Mucosa of descending colon (tissue), 3 donors: ENCODE data around the gene PKNOX2. TPM values are rescaled to one million over a fixed set of nuclear protein-coding genes. Genes with fewer than 3 reads are reported as not detected.

Source experiments
- ATAC-seq: fragments of 200-7000 bp; cut with Tn5 transposase; one replicate; pipeline ENCODE4 v1.9.1; 2020; ENCODE audit warnings: mild to moderate bottlenecking, moderate library complexity
- DNase-seq, 3 donors: peaks; one replicate each; pipeline ENCODE4 v3.0.0-alpha.2; 2020
- H3K36me3 ChIP-seq: fragments of 200-600 bp; one replicate; pipeline ENCODE4 v1.8.0; 2021; ENCODE audit warnings: low read depth, mild to moderate bottlenecking
- H3K4me1 ChIP-seq: fragments of 200-600 bp; one replicate; pipeline ENCODE4 v1.8.0; 2021; ENCODE audit warnings: low read depth, mild to moderate bottlenecking
- H3K4me3 ChIP-seq: fragments of 200-600 bp; one replicate; pipeline ENCODE4 v1.8.0; 2021; ENCODE audit warnings: mild to moderate bottlenecking
- H3K9me3 ChIP-seq: fragments of 200-600 bp; one replicate; pipeline ENCODE4 v1.8.0; 2021; ENCODE audit warnings: mild to moderate bottlenecking
- CTCF ChIP-seq: fragments of 200-600 bp; IDR thresholded peaks from one replicate; pipeline ENCODE4 v1.8.0; 2022; ENCODE audit warnings: antibody characterized with exemption, mild to moderate bottlenecking
- intact Hi-C, 2 donors: fragments of 100-400 bp; cut with DNase I in 1 of 2; cut with micrococcal nuclease in 1 of 2; formaldehyde crosslinking; loops; one replicate each; pipeline versions ENCODE4 v1.11.0 to v1.11.1; 2022; cut with DNase I, micrococcal nuclease
- total RNA-seq, 3 donors: library from RNA; stranded (reverse); fragmentation: NEBNext Ultra II Directional in 2 of 3; extraction: Animal tissue kit (Norgen Biotek cat#: 25700) in 2 of 3; gene quantifications; one replicate each; pipeline versions ENCODE4 v1.2.1 to v1.2.4, GENCODE V29; 2021 to 2023
- donor health status: DM: no; HTN: no; CAD: no; lungs with moderate emphysema.
- donor health status: DM: no; HTN: no; CAD: no.
- donor health status: DM: no; HTN: yes; CAD: no.

Gene PKNOX2
- total RNA-seq, 3 donors from 2014 or later: 1.5 to 4.0 (median 1.9) TPM

DNA sequence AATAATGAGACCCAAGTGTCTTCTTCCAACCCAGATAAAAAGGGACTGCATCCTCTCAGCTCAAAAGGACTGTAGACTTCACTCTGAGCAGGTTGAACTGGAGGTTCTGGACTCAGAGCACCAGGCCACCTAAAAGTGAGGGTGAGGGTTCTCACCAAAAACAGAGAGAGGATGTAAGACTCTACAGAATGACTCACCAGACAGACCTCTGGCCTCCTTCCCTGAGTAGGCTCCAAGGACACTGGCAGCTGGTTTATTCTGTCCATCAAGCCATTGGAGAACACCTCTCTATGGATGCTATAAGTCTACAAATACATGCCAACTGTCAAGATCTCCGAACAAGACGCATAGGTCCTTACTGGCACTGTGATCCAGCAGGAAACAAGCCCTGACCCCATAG is 304.3 kb downstream of the PKNOX2 start:
- H3K4me1 ChIP-seq: no peaks in the 10 kb centered on the region
- no peaks in the 10 kb centered on the region for H3K36me3 ChIP-seq
- no peak overlapping the region for H3K4me3 ChIP-seq
- ATAC-seq: no peak
- intact Hi-C loops: no loop called here
- DNase-seq: no peak
- no peaks in the 10 kb centered on the region for H3K9me3 ChIP-seq
- no peak for TF ChIP-seq CTCF

DNA sequence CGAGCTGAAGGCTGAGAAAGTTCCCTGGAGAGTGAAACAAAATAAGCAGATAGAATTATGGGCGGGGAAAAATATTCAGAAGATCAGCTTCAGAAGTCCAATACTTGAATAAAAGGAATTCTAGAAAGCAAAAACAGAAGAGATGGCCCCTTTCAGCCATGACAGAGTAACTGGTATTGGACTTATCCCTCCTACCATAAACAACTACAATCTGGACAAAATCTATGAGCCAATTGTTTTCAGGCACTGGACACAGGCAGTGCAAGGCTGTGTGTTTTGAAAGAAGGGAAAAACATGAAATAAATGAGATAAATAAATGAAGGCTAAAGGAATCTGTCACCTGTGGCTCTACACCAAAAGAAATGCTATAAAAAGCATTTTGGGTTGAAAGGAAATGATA is 305.8 kb downstream of the PKNOX2 start:
- Histone ChIP-seq H3K9me3 (no peaks in the 10 kb centered on the region), H3K4me3 (no peak overlapping the region), H3K4me1 (no peaks in the 10 kb centered on the region), H3K36me3 (no peaks in the 10 kb centered on the region)
- no peak for TF ChIP-seq CTCF
- DNase-seq (no peak), ATAC-seq (no peak)
- intact Hi-C loops: no loop called here

DNA sequence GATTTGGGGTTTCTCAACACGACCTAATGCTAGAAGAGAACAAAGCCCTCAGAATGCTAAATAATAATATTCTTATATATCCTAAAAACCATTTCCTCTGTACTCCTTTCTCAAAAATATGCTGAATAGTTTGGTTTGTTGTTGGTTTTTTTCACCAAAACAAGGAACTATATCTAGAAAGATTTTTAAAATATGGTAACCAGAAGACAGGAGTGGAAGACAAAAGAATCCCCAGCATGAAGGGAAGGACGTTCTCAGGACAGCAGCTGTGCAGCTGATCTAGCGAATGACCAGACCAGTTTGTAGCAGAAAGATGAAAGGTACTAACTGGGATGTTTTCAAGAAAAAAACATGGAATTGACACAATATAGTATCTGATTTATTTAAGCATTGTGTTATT is 312.2 kb downstream of the PKNOX2 start:
- TF ChIP-seq CTCF: no peak
- intact Hi-C loops: no loop called here
- Histone ChIP-seq H3K36me3 (no peaks in the 10 kb centered on the region), H3K4me3 (no peak overlapping the region), H3K4me1 (no peaks in the 10 kb centered on the region), H3K9me3 (no peaks in the 10 kb centered on the region)
- ATAC-seq (no peak), DNase-seq (no peak)

DNA sequence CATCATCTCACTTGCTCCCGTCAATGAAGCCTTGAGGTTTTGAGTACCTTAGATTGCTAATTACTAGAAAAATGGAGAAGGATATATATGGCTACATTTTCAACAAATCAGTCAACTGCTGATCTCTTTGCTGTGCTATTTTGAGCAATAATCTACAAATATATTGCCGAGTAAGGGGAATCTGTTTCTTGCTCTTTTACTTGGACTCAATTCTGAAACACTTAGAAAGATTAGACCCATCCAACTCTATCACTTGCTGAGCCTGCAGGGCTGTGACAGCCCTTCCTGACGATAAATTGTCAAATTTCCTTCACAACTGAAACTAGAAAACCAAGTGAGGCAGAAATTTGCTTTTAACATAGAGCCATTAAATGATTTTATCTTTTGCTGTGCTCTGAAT is 314.6 kb downstream of the PKNOX2 start:
- no peak for ATAC-seq
- no peaks in the 10 kb centered on the region for H3K9me3 ChIP-seq
- H3K4me3 ChIP-seq: no peak overlapping the region
- DNase-seq: no peak
- no peaks in the 10 kb centered on the region for H3K4me1 ChIP-seq
- no peaks in the 10 kb centered on the region for H3K36me3 ChIP-seq
- no peak for TF ChIP-seq CTCF
- intact Hi-C loops: no loop called here

GRCh38 chr11:125481531-125481930 is 317.0 kb downstream of the PKNOX2 start:
- TF ChIP-seq CTCF: no peak
- intact Hi-C loops: no loop called here
- DNase-seq: no peak

More at GRCh38 chr11:125481531-125481930, 317.0 kb downstream of the PKNOX2 start:
- no peaks in the 10 kb centered on the region for H3K36me3 ChIP-seq
- H3K4me1 ChIP-seq: no peaks in the 10 kb centered on the region
- no peaks in the 10 kb centered on the region for H3K9me3 ChIP-seq
- H3K4me3 ChIP-seq: no peak overlapping the region
- no peak for ATAC-seq

Other genes with a start within 250 kb of the PKNOX2 start
- not detected for gene HEPN1, start 245.5 kb upstream of the PKNOX2 start, total RNA-seq
- gene HEPACAM, start 228.7 kb upstream of the PKNOX2 start, total RNA-seq: under 1 TPM in 1 of 3 donors, not detected in 2; 0.57 TPM
- gene CCDC15, start 210.5 kb upstream of the PKNOX2 start, total RNA-seq: 1 to 10 TPM in 2 of 3 donors, under 1 TPM in 1; 0.73 to 1.8 (median 1.6) TPM
- gene SLC37A2, start 101.4 kb upstream of the PKNOX2 start, total RNA-seq: 10 to 100 TPM in 1 of 3 donors, 1 to 10 TPM in 2; 4.3 to 10.5 (median 6.2) TPM
- 10 to 100 TPM; 12.5 to 16.9 (median 16.1) TPM for gene TMEM218, start 53.1 kb upstream of the PKNOX2 start, total RNA-seq